Measurements from ENCODE around the gene RNF26.

Gene RNF26

DNA sequence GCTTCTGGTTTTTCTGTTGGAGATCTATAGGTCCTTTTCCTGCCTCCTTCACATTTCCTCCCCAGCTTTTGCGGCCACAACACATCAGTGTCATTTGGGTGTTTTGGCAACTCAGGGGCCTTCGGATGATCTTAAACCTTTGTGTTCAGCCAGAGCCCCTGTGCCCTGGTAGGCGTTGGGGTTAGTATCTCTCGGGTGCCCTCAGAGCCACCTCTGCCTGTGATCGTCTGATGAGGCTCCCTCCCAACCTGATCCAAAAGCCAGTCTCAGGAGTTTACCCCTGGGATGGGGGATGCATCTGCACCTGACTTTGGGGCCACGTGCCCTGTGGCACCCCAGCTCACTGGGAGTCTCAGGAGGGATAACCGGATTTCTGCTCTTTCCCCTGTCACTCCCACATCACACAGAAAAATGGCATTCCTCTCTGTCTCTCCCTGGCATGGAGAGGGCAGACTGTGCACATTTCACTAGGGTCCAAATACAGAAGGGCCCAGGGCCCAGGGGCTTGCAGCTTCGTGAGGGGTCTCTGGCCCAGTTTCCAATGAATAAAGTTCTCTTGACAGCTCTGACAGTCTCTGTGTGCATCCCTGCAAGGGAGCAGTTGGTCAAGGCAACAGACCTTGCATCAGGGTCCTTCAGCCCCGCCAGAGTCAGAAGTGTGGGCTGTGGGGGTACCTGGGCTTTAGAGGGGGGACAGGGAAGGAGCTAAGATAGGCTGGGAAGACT is 2.6 kb downstream of the RNF26 start:
- no peak for DNase-seq

DNA sequence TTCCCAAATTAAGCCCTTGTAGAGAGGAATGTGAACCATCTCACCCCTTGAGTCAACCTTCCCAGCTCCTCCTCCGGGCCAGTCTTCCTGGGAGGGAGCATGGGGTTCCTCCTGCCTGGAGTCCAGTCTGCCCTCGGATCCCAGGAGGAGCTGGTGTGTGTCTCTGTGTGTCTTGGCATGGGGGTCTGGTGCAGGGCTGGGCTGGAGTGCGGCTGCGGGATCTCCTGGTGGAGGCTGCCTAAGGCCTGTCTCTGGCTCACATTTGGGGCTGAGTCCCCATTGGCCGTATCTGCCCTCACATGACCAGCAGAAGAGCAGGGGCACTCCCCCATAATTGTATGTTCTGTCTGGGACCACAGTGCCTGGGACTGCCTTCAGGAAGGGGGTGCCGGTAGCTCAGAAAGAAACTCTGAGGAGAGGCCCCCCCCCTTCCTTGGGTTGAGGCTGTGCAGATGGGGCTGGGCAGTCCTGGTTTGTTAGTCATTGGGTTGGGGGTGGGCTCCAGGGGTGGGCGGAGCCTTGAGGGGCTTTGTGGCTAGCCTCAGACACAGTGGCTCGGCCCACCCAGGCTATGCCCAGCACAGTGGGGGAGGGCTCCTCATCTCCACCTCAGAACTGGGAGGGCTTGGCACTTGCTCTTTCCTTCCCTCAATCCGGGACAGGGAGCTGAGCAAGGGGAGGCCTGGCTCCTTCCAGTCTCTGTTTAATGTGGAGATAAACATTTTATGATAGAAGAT is 3.4 kb downstream of the RNF26 start:
- no peak for DNase-seq

DNA sequence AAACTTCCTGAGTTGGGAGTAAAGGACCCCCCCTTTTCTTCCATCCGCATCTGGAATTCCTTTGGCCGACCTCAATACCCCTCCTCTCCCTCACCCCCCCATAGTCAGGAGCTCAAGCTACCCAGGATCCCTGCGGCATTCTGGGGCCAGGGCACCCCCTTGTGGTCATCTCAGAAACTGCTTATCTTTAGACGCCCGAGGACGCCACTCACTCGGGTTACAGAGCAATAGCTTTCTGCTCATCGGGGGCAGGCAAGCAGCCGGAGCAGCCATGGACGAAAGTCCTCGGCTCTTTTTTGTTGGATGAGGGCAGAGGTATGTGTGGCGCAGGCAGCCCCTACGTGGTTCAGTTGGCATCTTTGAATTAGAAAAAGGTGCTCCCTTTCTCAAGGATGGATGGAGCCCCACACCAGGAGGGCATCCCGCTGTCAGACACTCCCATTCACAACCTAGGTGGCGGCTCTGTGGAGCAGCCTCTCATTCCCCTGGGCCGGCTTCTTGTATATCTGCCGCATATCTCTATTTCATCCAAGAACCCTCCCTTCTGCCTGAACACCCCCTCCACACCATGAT is 4.1 kb downstream of the RNF26 start:
- DNase-seq = peak; percentile 61

DNA sequence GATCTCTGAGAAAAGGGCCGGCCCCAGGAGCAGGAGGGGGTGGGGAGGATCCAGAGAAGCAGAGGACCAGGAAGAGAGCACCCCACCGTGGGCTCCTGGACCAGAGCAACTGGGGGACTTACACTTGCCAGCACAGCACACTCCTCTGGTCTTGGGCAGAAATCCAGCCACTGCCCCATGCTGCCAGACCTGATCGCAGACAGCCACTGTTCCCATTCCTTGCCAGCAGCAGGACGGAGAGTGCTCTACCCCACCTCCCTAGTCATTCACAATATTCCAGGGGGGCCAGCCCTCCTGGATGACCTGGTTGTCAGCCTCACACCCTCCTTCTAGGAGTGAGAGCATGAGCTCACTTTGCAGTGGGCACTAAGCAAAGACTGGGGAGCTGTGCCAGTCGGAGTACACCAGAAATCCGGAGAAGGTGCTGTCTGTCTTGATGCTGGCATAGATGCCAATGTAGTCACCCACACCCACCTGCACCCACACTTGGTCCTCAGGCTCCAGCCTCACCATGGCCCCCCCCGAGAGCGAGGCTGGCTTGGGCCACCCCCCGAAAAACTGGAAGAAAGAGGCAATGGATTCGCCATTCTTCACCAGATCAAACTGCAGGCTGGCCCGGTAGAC is 4.8 kb downstream of the RNF26 start:
- no peak for DNase-seq

GRCh38 chr11:119339589-119340334 is 5.4 kb downstream of the RNF26 start:
- DNase-seq = no peak

GRCh38 chr11:119340335-119341221 is 6.3 kb downstream of the RNF26 start, which contains the start of gene C1QTNF5:
Gene C1QTNF5 (minus strand): TSS chr11:119340883. CDS start chr11:119340397, 486 bp downstream.
- no peak for DNase-seq

DNA sequence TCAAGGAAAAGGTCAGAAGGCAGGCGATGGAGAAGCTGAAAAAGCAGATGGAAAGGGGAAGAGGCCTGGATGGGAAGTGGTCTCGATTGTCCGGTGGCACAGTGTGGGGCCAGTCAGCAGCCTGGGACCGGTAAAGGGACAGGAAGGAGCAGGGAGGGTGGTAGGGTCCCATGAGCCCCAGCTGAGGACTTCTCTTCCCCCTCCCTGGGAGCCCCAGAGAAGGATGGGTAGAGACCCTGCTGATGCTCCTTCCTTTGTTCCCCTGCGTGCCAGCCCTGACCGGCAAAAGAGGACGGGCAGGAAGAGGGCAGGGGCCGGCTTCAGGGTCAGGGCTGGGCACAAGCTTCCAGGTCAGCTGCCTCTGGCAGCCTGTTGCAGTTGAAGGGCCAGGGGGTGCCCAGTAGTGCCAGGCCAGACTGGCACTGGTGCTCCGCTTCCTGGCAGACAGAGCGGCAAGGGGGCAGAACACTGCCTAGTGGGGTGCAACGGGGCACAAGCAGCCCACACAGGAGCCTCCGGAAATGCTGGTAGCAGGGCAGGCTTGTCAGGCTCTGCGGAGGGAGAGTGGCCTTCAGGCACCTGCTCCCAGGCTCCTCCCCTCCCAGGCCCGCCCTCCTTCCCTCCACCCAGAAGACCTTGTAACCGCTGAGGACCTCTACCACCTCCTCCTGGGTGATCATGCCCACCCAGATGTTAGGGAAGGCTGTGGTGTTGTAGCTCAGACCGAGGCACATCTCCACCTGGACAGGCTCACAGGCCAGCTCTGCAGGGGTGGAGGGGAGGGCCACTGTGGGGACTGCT is 7.1 kb downstream of the RNF26 start:
- no peak for DNase-seq

DNA sequence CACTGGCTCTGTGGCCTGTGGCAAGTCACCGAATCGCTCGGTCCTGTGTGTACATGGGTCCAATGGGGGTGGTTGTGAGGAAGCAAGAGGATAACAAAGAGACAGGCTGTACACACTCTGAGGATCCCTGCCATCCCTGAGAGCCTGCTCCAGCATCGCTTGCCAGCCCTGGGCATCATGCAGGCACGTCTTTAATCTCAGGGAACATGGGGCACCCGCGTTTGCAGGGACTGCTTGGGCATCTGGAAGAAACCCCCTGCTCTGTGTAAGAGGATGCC is 7.6 kb downstream of the RNF26 start:
- no peak for DNase-seq

DNA sequence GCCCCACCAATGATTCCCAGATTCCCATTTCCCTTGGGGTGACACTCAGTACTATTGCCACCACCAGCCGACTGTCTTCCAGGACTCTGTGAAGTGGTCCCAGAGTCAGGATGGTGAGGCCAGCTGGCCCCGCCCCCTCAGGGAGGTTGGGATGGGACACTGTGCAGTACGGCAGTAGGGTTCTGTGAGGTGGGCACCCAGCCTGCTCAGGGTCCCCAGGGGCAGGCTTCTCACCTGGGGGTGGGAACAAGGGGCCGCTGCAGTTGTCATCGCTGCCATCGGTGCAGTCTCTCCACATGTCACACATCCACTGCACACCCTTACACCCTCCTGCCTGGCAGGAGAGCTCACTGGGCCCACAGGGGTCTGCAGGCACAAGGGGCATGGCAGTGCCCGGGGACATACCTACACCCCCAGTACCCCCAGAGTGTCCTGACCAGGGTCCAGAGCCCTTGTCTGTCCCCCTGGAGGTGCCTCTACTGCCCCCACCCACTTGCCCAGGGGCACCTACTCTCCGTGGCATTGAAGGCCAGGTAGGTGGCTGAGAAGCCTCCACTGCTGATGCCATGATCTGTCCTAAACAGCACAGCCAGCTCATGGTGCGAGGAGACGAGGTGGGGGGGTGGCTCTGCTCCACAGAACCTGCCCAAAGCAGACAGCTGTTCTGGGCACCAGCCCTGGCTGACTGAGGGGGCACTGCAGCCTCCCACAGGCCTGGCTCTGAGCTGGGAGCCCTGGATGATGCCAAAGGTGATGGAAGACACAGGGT is 8.2 kb downstream of the RNF26 start:
- DNase-seq = no peak

- no peak for DNase-seq
Measured at GRCh38 chr11:119343726-119344125, 9.4 kb downstream of the RNF26 start.

DNA sequence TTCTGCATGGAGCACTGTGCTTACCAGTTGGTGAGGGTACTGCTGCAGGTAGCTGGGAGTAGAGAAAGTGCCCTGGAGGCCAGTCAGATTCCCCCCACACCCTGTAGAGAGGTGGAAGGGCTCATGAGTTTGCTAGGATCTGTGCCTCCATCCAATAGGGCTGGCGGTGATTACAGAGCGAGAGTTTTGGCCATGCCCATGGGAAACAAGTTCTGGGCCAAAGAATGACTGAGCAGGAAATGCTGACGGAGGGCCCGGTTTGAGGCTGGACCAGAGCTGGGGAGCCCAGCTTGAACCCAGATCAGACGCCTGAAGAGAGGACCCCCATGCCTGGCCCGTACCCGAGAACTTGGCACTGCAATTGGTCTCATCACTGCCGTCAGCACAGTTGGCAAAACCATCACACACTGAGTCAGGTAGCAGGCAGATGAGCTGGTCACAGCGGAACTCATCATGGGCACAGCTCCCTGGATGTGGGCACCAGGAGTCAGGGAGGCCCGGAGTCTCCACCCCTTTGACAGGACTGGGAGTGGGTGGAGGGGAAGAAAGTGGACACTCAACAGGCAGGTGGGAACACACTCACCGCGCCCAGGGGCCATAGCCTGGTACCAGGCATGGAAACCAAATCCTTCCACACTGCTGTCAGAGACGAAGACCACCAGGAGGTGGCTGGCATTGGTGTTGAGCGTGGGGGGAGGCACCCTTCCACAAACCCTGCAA is 10.1 kb downstream of the RNF26 start:
- DNase-seq = no peak

DNA sequence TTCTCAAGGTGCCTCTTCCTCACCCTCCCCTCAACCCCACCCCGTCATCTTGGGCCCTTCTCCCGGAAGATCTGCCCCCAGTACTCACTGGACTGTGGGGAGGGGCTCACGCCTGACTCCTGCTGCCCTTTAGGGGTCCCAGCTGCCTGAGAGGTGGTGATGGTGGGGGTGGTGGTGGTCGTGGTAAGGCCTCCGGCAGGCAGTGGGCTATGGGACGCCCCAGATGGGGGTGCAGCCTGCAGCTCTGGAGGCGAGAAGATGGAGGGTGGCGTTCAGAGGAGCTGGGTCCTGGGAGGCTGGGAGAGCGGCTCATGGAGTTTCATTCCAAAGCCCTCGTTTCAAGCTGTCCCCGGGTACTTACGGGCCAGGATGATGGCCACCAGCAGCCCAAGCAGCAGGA is 11.4 kb downstream of the RNF26 start:
- no peak for DNase-seq

- no peak for DNase-seq
Measured at GRCh38 chr11:119346605-119347004, 12.3 kb downstream of the RNF26 start, which contains the start of gene MFRP. Gene MFRP (minus strand): TSS chr11:119346705. CDS start chr11:119346513, 192 bp downstream.

DNA sequence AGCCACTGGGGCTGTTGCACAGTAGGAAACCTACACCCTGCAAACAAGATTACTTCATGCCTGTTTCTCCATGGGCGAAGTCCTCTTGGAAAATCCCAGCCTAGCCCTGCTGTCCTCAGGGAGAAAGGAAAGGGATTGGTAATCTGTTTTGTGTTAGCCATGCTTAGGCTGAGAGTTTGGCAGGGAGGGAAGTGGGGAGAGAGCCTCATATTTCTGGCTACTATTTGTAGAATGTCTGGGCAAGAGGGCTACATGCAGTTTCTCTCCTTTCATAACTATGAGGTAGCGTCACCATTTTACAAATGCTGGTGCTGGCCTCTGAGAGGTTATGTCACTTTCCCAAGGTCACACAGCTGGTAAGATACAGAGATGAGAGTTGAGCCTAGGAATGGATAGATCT is 12.9 kb downstream of the RNF26 start:
- DNase-seq = no peak

GRCh38 chr11:119347940-119348605 is 13.7 kb downstream of the RNF26 start:
- no peak for DNase-seq

DNA sequence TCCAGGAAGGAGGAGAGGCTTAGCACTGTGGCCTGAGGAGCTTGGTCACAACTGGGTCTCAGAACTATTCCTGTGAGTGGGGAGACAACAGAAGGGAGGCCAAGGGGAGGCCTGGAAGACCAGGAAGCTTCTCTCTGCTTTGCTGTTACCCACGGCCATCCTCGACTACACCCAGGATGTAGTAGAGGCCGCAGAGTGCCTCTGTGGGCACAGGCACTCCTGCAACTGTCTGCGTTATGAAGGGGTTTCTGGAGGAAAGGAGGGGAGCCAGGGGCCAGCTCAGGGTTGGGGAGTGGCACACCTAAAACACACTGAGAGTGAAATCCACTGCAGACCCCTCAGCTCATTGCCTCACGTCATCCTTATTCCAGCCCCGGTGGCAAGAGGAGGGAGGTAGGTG is 16.0 kb downstream of the RNF26 start:
- DNase-seq = no peak

DNA sequence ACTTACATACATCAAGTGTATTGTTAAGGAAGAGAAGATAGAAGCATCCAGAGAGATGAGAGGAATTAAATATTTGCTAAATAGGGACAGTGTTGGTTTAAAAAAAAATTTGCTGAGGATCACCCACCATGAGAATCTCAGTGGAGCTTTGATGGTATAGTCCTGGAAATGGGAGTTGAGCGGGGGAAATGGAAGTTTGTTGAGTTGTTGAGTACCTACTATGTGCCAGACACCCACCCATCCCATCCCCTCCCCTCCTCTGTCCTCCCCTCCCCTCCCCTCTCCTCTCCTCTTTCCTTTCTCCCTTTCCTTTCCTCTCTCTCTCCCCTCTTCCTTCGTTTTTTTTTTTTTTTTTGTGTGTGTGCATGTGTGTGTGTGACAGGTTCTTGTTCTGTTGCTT is 16.9 kb downstream of the RNF26 start:
- DNase-seq = no peak

GRCh38 chr11:119352857-119353260 is 18.5 kb downstream of the RNF26 start:
- DNase-seq = peak; percentile 92

Data from NCI-H1092 (cell line).